22Rv1 (cell line): ENCODE measurements around the gene STARD3.

ENCODE experiments used
- ZFX ChIP-seq: fragments of 450-650 bp; IDR thresholded peaks from 2 replicates; pipeline ENCODE4 v1.6.1; 2017; ENCODE audit warnings: antibody characterized with exemption, borderline replicate concordance
- TF ChIP-seq, protein P1 (sequence below): fragments of 450-650 bp; IDR thresholded peaks from 2 replicates; pipeline ENCODE4 v1.5.1; 2017; ENCODE audit warnings: mild to moderate bottlenecking

- TF ChIP-seq, protein P1, sequence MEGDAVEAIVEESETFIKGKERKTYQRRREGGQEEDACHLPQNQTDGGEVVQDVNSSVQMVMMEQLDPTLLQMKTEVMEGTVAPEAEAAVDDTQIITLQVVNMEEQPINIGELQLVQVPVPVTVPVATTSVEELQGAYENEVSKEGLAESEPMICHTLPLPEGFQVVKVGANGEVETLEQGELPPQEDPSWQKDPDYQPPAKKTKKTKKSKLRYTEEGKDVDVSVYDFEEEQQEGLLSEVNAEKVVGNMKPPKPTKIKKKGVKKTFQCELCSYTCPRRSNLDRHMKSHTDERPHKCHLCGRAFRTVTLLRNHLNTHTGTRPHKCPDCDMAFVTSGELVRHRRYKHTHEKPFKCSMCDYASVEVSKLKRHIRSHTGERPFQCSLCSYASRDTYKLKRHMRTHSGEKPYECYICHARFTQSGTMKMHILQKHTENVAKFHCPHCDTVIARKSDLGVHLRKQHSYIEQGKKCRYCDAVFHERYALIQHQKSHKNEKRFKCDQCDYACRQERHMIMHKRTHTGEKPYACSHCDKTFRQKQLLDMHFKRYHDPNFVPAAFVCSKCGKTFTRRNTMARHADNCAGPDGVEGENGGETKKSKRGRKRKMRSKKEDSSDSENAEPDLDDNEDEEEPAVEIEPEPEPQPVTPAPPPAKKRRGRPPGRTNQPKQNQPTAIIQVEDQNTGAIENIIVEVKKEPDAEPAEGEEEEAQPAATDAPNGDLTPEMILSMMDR: no peak
- no peak for TF ChIP-seq ZFX
These were observed 36.6 kb downstream of the STARD3 start for GRCh38 chr17:39673335-39674081.
